H9 (cell line): ENCODE measurements around the gene RSU1. TPM values are rescaled to one million over a fixed set of nuclear protein-coding genes. Genes with fewer than 3 reads are reported as not detected.

Source experiments
- DNase-seq: peaks from one replicate; pipeline ENCODE4 v3.0.0-alpha.2; 2017
- H2AFZ ChIP-seq: one replicate; pipeline ENCODE4 v1.6.1; 2013; ENCODE audit warnings: mild to moderate bottlenecking, low read length, control low read depth, moderate library complexity
- H2AK5ac ChIP-seq: 2 replicates; pipeline ENCODE4 v1.6.1; 2013; ENCODE audit warnings: low read length, control low read depth, mixed read lengths; ENCODE audit not compliant: insufficient read length
- H2BK120ac ChIP-seq: one replicate; pipeline ENCODE4 v1.6.1; 2013; ENCODE audit warnings: low read depth, mild to moderate bottlenecking, low read length, control low read depth, inconsistent platforms; ENCODE audit not compliant: poor library complexity, severe bottlenecking
- H2BK12ac ChIP-seq: 2 replicates; pipeline ENCODE4 v1.6.1; 2013; ENCODE audit warnings: low read length, control low read depth, mixed read lengths, low read depth; ENCODE audit not compliant: insufficient read length
- H2BK15ac ChIP-seq: 2 replicates; pipeline ENCODE4 v1.6.1; 2013; ENCODE audit warnings: low read depth, low read length, control low read depth
- H2BK20ac ChIP-seq: one replicate; pipeline ENCODE4 v1.6.1; 2013; ENCODE audit warnings: low read depth, mild to moderate bottlenecking, low read length, control low read depth, inconsistent platforms; ENCODE audit not compliant: poor library complexity, severe bottlenecking
- H2BK5ac ChIP-seq: 2 replicates; pipeline ENCODE4 v1.6.1; 2013; ENCODE audit warnings: low read length, control low read depth, mixed read lengths; ENCODE audit not compliant: insufficient read length
- H3K14ac ChIP-seq: 2 replicates; pipeline ENCODE4 v1.6.1; 2013; ENCODE audit warnings: low read length, control low read depth; ENCODE audit not compliant: insufficient read depth
- H3K18ac ChIP-seq: 2 replicates; pipeline ENCODE4 v1.6.1; 2013; ENCODE audit warnings: low read depth, mild to moderate bottlenecking, mixed read lengths, low read length, control low read depth; ENCODE audit not compliant: insufficient read length
- H3K23ac ChIP-seq: 2 replicates; pipeline ENCODE4 v1.6.1; 2013; ENCODE audit warnings: low read length, control low read depth, mixed read lengths, low read depth; ENCODE audit not compliant: insufficient read length
- H3K23me2 ChIP-seq: 2 replicates; pipeline ENCODE4 v1.6.1; 2013; ENCODE audit warnings: low read depth, mild to moderate bottlenecking, mixed read lengths, low read length, control low read depth; ENCODE audit not compliant: insufficient read length, poor library complexity, severe bottlenecking
- H3K27ac ChIP-seq: 2 replicates; pipeline ENCODE4 v1.5.1; 2013; ENCODE audit warnings: low read length, control low read depth, mixed read lengths, low read depth; ENCODE audit not compliant: insufficient read length
- H3K27me3 ChIP-seq: 2 replicates; pipeline ENCODE4 v1.6.1; 2013; ENCODE audit warnings: low read length, control low read depth, inconsistent platforms; ENCODE audit not compliant: insufficient read depth
- H3K4ac ChIP-seq: 2 replicates; pipeline ENCODE4 v1.6.1; 2013; ENCODE audit warnings: low read depth, mild to moderate bottlenecking, control low read depth, inconsistent platforms, low read length, moderate library complexity
- H3K4me1 ChIP-seq: 2 replicates; pipeline ENCODE4 v1.6.1; 2013; ENCODE audit warnings: low read length, control low read depth, inconsistent platforms; ENCODE audit not compliant: insufficient read depth
- H3K4me2 ChIP-seq: 2 replicates; pipeline ENCODE4 v1.6.1; 2013; ENCODE audit warnings: low read length, control low read depth, mixed read lengths; ENCODE audit not compliant: insufficient read length, insufficient read depth
- H3K56ac ChIP-seq: 2 replicates; pipeline ENCODE4 v1.6.1; 2013; ENCODE audit warnings: low read depth, mild to moderate bottlenecking, mixed read lengths, low read length, control low read depth; ENCODE audit not compliant: insufficient read length
- H3K79me1 ChIP-seq: 2 replicates; pipeline ENCODE4 v1.6.1; 2013; ENCODE audit warnings: low read depth, mild to moderate bottlenecking, moderate library complexity, low read length, control low read depth, inconsistent platforms; ENCODE audit not compliant: insufficient read depth, poor library complexity, severe bottlenecking
- H3K79me2 ChIP-seq: 2 replicates; pipeline ENCODE4 v1.6.1; 2013; ENCODE audit warnings: low read length, control low read depth, inconsistent platforms; ENCODE audit not compliant: insufficient read depth
- H3K9ac ChIP-seq: 2 replicates; pipeline ENCODE4 v1.6.1; 2013; ENCODE audit warnings: low read length, control low read depth, mixed read lengths; ENCODE audit not compliant: insufficient read length; ENCODE audit errors: extremely low read depth
- H3K9me3 ChIP-seq: one replicate; pipeline ENCODE4 v1.6.1; 2013; ENCODE audit warnings: low read depth, low read length, inconsistent platforms; ENCODE audit not compliant: control insufficient read depth
- H3T11ph ChIP-seq: one replicate; pipeline ENCODE4 v1.6.1; 2013; ENCODE audit warnings: mild to moderate bottlenecking, low read length, control low read depth, inconsistent platforms
- H4K20me1 ChIP-seq: one replicate; pipeline ENCODE4 v1.6.1; 2013; ENCODE audit not compliant: control insufficient read depth, insufficient read length, insufficient read depth
- H4K5ac ChIP-seq: 2 replicates; pipeline ENCODE4 v1.6.1; 2013; ENCODE audit warnings: low read depth, mild to moderate bottlenecking, mixed read lengths, low read length, control low read depth; ENCODE audit not compliant: insufficient read length
- H4K8ac ChIP-seq: replicated peaks from 2 replicates; pipeline ENCODE4 v1.6.1; 2013; ENCODE audit warnings: low read length, control low read depth, mixed read lengths, low read depth; ENCODE audit not compliant: insufficient read length
- H4K91ac ChIP-seq: 2 replicates; pipeline ENCODE4 v1.6.1; 2013; ENCODE audit warnings: low read depth, mild to moderate bottlenecking, moderate library complexity, mixed read lengths, low read length, control low read depth; ENCODE audit not compliant: insufficient read length
- H3K27ac Mint-ChIP-seq, 3 experiments: 2 replicates in 2 of 3; 3 replicates in 1 of 3; pipeline ENCODE4 v1.8.0; 2020 to 2021; ENCODE audit warnings: mixed read lengths in 3 of 3, mild to moderate bottlenecking in 1 of 3, moderate library complexity in 1 of 3
- H3K27me3 Mint-ChIP-seq: 2 replicates; pipeline ENCODE4 v1.8.0; 2021; ENCODE audit warnings: low read depth, mild to moderate bottlenecking, moderate library complexity, mixed read lengths
- H3K36me3 Mint-ChIP-seq, 3 experiments: 2 replicates in 2 of 3; 3 replicates in 1 of 3; pipeline ENCODE4 v1.8.0; 2020 to 2021; ENCODE audit warnings: low read depth in 3 of 3, mixed read lengths in 3 of 3; ENCODE audit not compliant: insufficient read depth in 1 of 3
- H3K4me1 Mint-ChIP-seq, 2 experiments: 2 replicates each; pipeline ENCODE4 v1.8.0; 2020; ENCODE audit warnings: mixed read lengths in 2 of 2
- H3K4me3 Mint-ChIP-seq, 2 experiments: 2 replicates in 1 of 2; 3 replicates in 1 of 2; pipeline ENCODE4 v1.8.0; 2020 to 2021; ENCODE audit warnings: mild to moderate bottlenecking in 2 of 2, mixed read lengths in 2 of 2, moderate library complexity in 1 of 2
- H3K9me3 Mint-ChIP-seq, 2 experiments: 2 replicates in 1 of 2; 3 replicates in 1 of 2; pipeline ENCODE4 v1.8.0; 2020; ENCODE audit warnings: mild to moderate bottlenecking in 2 of 2, mixed read lengths in 2 of 2, moderate library complexity in 1 of 2
- CTCF ChIP-seq: fragments of 200-600 bp; sonication (generic); conservative IDR thresholded peaks from 3 replicates; pipeline ENCODE4 v1.8.0; 2021; ENCODE audit warnings: antibody characterized with exemption, mild to moderate bottlenecking
- WGBS: extraction: QIAGEN DNeasy Blood & Tissue Kit; methylation state at CpG from one replicate; pipeline ENCODE4 v1.1.7; 2013; ENCODE audit warnings: missing lambda C conversion rate, low lambda C conversion rate, mixed read lengths; ENCODE audit not compliant: insufficient read length; ENCODE audit errors: extremely low coverage; 5-methylcytosine and 5-hydroxymethylcytosine counted together
- total RNA-seq: library from RNA; stranded (reverse); gene quantifications from 2 replicates; pipeline ENCODE4 v1.2.1, GENCODE V29; 2021

RSU1 gene
- total RNA-seq, 1 experiment from 2014 or later: 59.4 TPM

DNA sequence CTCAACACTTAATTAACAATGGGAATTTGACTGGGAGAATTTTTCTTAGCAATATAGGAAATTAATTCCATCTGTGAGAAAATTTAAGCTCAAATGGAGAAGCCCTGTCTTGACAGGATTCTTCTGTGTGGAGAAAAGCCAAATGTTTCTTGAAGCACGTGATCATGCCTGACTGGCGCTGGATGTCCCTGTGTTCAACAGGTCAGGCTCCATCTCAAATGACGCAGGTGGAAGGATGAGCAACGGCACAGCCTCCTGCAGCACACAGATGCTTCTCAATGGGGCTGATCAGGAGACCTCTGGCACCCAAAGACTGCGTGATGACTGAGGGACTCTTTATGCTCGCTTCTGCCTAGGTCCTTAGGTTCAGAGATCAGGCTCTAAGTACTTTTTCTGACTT, 143.8 kb downstream of the RSU1 start:
- no peak overlapping the region for H3K14ac ChIP-seq
- H3K27ac ChIP-seq: no peak overlapping the region
- no CpG with 5 or more reads among the region's 6 CpGs for WGBS
- H3K9ac ChIP-seq: no peak overlapping the region
- no peak overlapping the region for H3K18ac ChIP-seq
- no peak overlapping the region for H3T11ph ChIP-seq
- H3K4me2 ChIP-seq: no peak overlapping the region
- H4K5ac ChIP-seq: no peak overlapping the region
- H3K23ac ChIP-seq: no peak overlapping the region
- Mint-ChIP-seq H3K27me3 (no peaks in the 10 kb centered on the region), H3K4me3 (no peak overlapping the region), H3K4me1 (peaks cover 6 to 8% of the 10 kb centered on the region in 2 experiments; a peak in 2 of 4 replicates), H3K9me3 (peaks cover 3 to 4% of the 10 kb centered on the region in 2 experiments; a peak in 4 of 5 replicates), H3K27ac (no peak overlapping the region), H3K36me3 (peaks cover 0 to 11% (median 2%) of the 10 kb centered on the region in 3 experiments; a peak in 5 of 7 replicates)
- H3K56ac ChIP-seq: no peak overlapping the region
- no peak for TF ChIP-seq CTCF
- H3K4me1 ChIP-seq: no peaks in the 10 kb centered on the region
- no peaks in the 10 kb centered on the region for H4K20me1 ChIP-seq
- H4K91ac ChIP-seq: no peak overlapping the region
- H3K23me2 ChIP-seq: no peaks in the 10 kb centered on the region
- H2BK12ac ChIP-seq: no peak overlapping the region
- H3K9me3 ChIP-seq: no peaks in the 10 kb centered on the region
- no peaks in the 10 kb centered on the region for H3K79me1 ChIP-seq
- no peaks in the 10 kb centered on the region for H3K79me2 ChIP-seq
- DNase-seq: no peak
- H4K8ac ChIP-seq: no peak overlapping the region
- no peaks in the 10 kb centered on the region for H3K27me3 ChIP-seq
- no peak overlapping the region for H2BK120ac ChIP-seq
- no peak overlapping the region for H2BK15ac ChIP-seq
- H2BK20ac ChIP-seq: no peak overlapping the region
- H3K4ac ChIP-seq: no peak overlapping the region
- no peak overlapping the region for H2BK5ac ChIP-seq
- no peak overlapping the region for H2AFZ ChIP-seq
- H2AK5ac ChIP-seq: no peak overlapping the region
